GM21737 (cell line): ENCODE results near the gene ARHGEF33.
"Not testable (repeated sequence)": the region's sequence is repeated elsewhere in the genome, so short reads cannot be mapped to it uniquely, and the experiment has no call there.

Experiments used
- ATAC-seq: cut with Tn5 transposase; IDR thresholded peaks from one replicate; pipeline ENCODE4 v1.9.1; 2021; ENCODE audit warnings: mild to moderate bottlenecking, moderate library complexity; ENCODE audit not compliant: unreplicated experiment

ARHGEF33 gene

GRCh38 chr2:38907743-38908562 lies 18.3 kb downstream of the ARHGEF33 start:
- peak; percentile 73 for ATAC-seq

GRCh38 chr2:38909872-38910271 lies 20.2 kb downstream of the ARHGEF33 start:
- no peak for ATAC-seq

GRCh38 chr2:38911191-38911590 lies 21.5 kb downstream of the ARHGEF33 start:
- ATAC-seq = no peak

GRCh38 chr2:38912619-38913018 lies 22.9 kb downstream of the ARHGEF33 start:
- no peak for ATAC-seq

- ATAC-seq = no peak
Observed at GRCh38 chr2:38922389-38922788, 32.7 kb downstream of the ARHGEF33 start.

- no peak for ATAC-seq
Observed at GRCh38 chr2:38922902-38923301, 33.2 kb downstream of the ARHGEF33 start.

- no peak for ATAC-seq
Observed at GRCh38 chr2:38925982-38926381, 36.3 kb downstream of the ARHGEF33 start.

GRCh38 chr2:38930600-38930999 lies 40.9 kb downstream of the ARHGEF33 start:
- ATAC-seq = no peak

GRCh38 chr2:38932586-38932985 lies 42.9 kb downstream of the ARHGEF33 start:
- ATAC-seq = no peak

GRCh38 chr2:38933653-38934052 lies 44.0 kb downstream of the ARHGEF33 start:
- ATAC-seq = no peak

- ATAC-seq = no peak
Observed at GRCh38 chr2:38934742-38935141, 45.1 kb downstream of the ARHGEF33 start.

- ATAC-seq = no peak
Observed at GRCh38 chr2:38935568-38936172, 46.0 kb downstream of the ARHGEF33 start.

GRCh38 chr2:38936516-38936915 lies 46.8 kb downstream of the ARHGEF33 start:
- not testable (repeated sequence) for ATAC-seq

GRCh38 chr2:38937548-38937947 lies 47.9 kb downstream of the ARHGEF33 start:
- no peak for ATAC-seq

GRCh38 chr2:38940746-38941145 lies 51.1 kb downstream of the ARHGEF33 start:
- ATAC-seq = no peak

GRCh38 chr2:38943784-38944183 lies 54.1 kb downstream of the ARHGEF33 start:
- ATAC-seq = no peak

GRCh38 chr2:38945372-38945771 lies 55.7 kb downstream of the ARHGEF33 start:
- no peak for ATAC-seq

GRCh38 chr2:38945911-38946310 lies 56.2 kb downstream of the ARHGEF33 start:
- no peak for ATAC-seq

- peak; percentile 72 for ATAC-seq
Observed at GRCh38 chr2:38947241-38948239, 57.9 kb downstream of the ARHGEF33 start.

- no peak for ATAC-seq
Observed at GRCh38 chr2:38948387-38948882, 58.8 kb downstream of the ARHGEF33 start.

GRCh38 chr2:38948995-38949394 lies 59.3 kb downstream of the ARHGEF33 start:
- no peak for ATAC-seq
